Skin of body (tissue), 3 donors: ENCODE data around the gene RPTOR. TPM values are rescaled to one million over a fixed set of nuclear protein-coding genes. Genes with fewer than 3 reads are reported as not detected.

ENCODE experiments used
- DNase-seq: peaks from one replicate; lab custom pipeline; 2025; lab: John Stamatoyannopoulos, UW
- small RNA-seq: library from RNA; depleted of rRNA; stranded (forward); fragments of <200 nt; gene quantifications from one replicate; pipeline ENCODE3, GENCODE V24; 2014; ENCODE audit warnings: low replicate concordance
- total RNA-seq: library from RNA; depleted of rRNA; stranded (reverse); fragments of >200 nt; gene quantifications from one replicate; pipeline ENCODE4 v1.2.3, GENCODE V29; 2014

Gene RPTOR
- total RNA-seq, 1 donor from 2014 or later, result 22.0 TPM

- no peak for DNase-seq
These were observed 459.3 kb downstream of the RPTOR start for GRCh38 chr17:81003711-81004475.

- no peak for DNase-seq
These were observed 462.3 kb downstream of the RPTOR start for GRCh38 chr17:81006891-81007290.

GRCh38 chr17:81008140-81008539 is 463.5 kb downstream of the RPTOR start:
- DNase-seq, result no peak

GRCh38 chr17:81009136-81009535 is 464.5 kb downstream of the RPTOR start:
- no peak for DNase-seq

- DNase-seq, result no peak
These were observed 466.3 kb downstream of the RPTOR start for GRCh38 chr17:81010935-81011334.

- DNase-seq, result no peak
These were observed 467.3 kb downstream of the RPTOR start for GRCh38 chr17:81011951-81012350.

GRCh38 chr17:81012574-81013447 is 468.2 kb downstream of the RPTOR start:
- DNase-seq, result no peak

- DNase-seq, result no peak
These were observed 469.0 kb downstream of the RPTOR start for GRCh38 chr17:81013642-81014041.

- DNase-seq, result no peak
These were observed 470.5 kb downstream of the RPTOR start for GRCh38 chr17:81015136-81015535.

Small RNA genes lying within 50 kb of the gene (small RNA-seq; reads per million reads assigned to genes)
- gene AC120024.2 (not detected), gene AC120024.3 (not detected)

Other genes with a start within 250 kb of the RPTOR start
- 9.9 TPM for gene ENDOV, start 129.7 kb upstream of the RPTOR start, total RNA-seq
- gene NPTX1, start 68.2 kb upstream of the RPTOR start, total RNA-seq, result 0.30 TPM